PC-9 (cell line): ENCODE data around the gene SMIM20. TPM values are rescaled to one million over a fixed set of nuclear protein-coding genes. Genes with fewer than 3 reads are reported as not detected.

Source experiments
- BruUV-seq: library from RNA; stranded (reverse); fragments of 400-500 nt; replicated peaks from 2 replicates; lab custom pipeline; 2021; lab: Mats Ljungman, UMichigan
- CTCF ChIA-PET: fragments of 300-600 bp; sonication (Branson Sonifier 250); formaldehyde crosslinking; loops from one replicate; lab custom pipeline; 2022; ENCODE audit warnings: antibody characterized with exemption; lab: Charles Lee
- POLR2A ChIA-PET: fragments of 300-600 bp; sonication (Branson Sonifier 250); formaldehyde crosslinking; loops from one replicate; lab custom pipeline; 2022; ENCODE audit warnings: antibody characterized with exemption; ENCODE audit not compliant: unreplicated experiment; lab: Charles Lee
- DNase-seq, 2 experiments: peaks; one replicate each; pipeline versions ENCODE4 v3.0.0 to v3.0.0-alpha.2; 2015 to 2022; ENCODE audit warnings: mixed read lengths in 1 of 2
- H2AFZ ChIP-seq: fragments of 200-600 bp; sonication (generic); 2 replicates; pipeline ENCODE4 v1.8.1; 2017; ENCODE audit warnings: antibody characterized with exemption
- H3F3A ChIP-seq: fragments of 200-600 bp; sonication (generic); 2 replicates; pipeline ENCODE4 v1.8.1; 2017; ENCODE audit warnings: antibody characterized with exemption, mild to moderate bottlenecking, low read depth; ENCODE audit not compliant: insufficient read depth
- H3K27ac ChIP-seq: fragments of 200-600 bp; sonication (generic); 2 replicates; pipeline ENCODE4 v1.6.1; 2016; ENCODE audit warnings: mixed run types
- H3K27me3 ChIP-seq: fragments of 200-600 bp; sonication (generic); 2 replicates; pipeline ENCODE4 v1.6.1; 2016; ENCODE audit warnings: low read depth, mixed run types; ENCODE audit not compliant: insufficient read depth
- H3K36me3 ChIP-seq: fragments of 200-600 bp; sonication (generic); 2 replicates; pipeline ENCODE4 v1.6.1; 2016; ENCODE audit warnings: low read depth, mixed run types
- H3K4me1 ChIP-seq: fragments of 200-600 bp; sonication (generic); replicated peaks from 2 replicates; pipeline ENCODE4 v1.6.1; 2016; ENCODE audit warnings: mixed run types; ENCODE audit not compliant: insufficient read depth
- H3K4me2 ChIP-seq: fragments of 200-600 bp; sonication (generic); 2 replicates; pipeline ENCODE4 v1.6.1; 2017; ENCODE audit warnings: mixed run types
- H3K4me3 ChIP-seq: fragments of 200-600 bp; sonication (generic); 2 replicates; pipeline ENCODE4 v1.6.1; 2016; ENCODE audit warnings: mixed run types
- H3K79me2 ChIP-seq: fragments of 200-600 bp; sonication (generic); 2 replicates; pipeline ENCODE4 v1.6.1; 2017; ENCODE audit warnings: low read depth, mixed run types
- H3K9me2 ChIP-seq: fragments of 200-600 bp; sonication (generic); 2 replicates; pipeline ENCODE4 v1.8.1; 2017; ENCODE audit warnings: mild to moderate bottlenecking; ENCODE audit not compliant: insufficient read depth
- H3K9me3 ChIP-seq: fragments of 200-600 bp; sonication (generic); 2 replicates; pipeline ENCODE4 v1.8.1; 2016; ENCODE audit warnings: low read depth; ENCODE audit not compliant: insufficient read depth
- H4K20me1 ChIP-seq: fragments of 200-600 bp; sonication (generic); 2 replicates; pipeline ENCODE4 v1.8.1; 2017; ENCODE audit not compliant: insufficient read depth
- CTCF ChIP-seq: fragments of 200-600 bp; sonication (generic); conservative IDR thresholded peaks from 2 replicates; pipeline ENCODE4 v1.6.1; 2017; ENCODE audit warnings: mixed run types, antibody characterized with exemption, mild to moderate bottlenecking, moderate library complexity
- EZH2 ChIP-seq: fragments of 200-600 bp; sonication (generic); IDR thresholded peaks from 2 replicates; pipeline ENCODE4 v1.8.0; 2017; ENCODE audit warnings: antibody characterized with exemption, low read depth
- intact Hi-C: fragments of 100-400 bp; cut with micrococcal nuclease; formaldehyde crosslinking; loops from one replicate; pipeline ENCODE4 v1.10.0; 2022; ENCODE audit not compliant: unreplicated experiment
- total RNA-seq: library from RNA; stranded (reverse); gene quantifications from 2 replicates; pipeline ENCODE4 v1.2.3, GENCODE V29; 2021

SMIM20 gene
- total RNA-seq, 1 experiment from 2014 or later, result 44.2 TPM

- H3K36me3 ChIP-seq, result no peaks in the 10 kb centered on the region
These were observed 33.9 kb upstream of the SMIM20 start for GRCh38 chr4:25879991-25880651.

GRCh38 chr4:25881193-25881592 is 32.8 kb upstream of the SMIM20 start:
- Histone ChIP-seq H3K4me2 (no peak overlapping the region), H2AFZ (no peak overlapping the region), H3F3A (no peaks in the 10 kb centered on the region), H3K27me3 (no peaks in the 10 kb centered on the region), H3K79me2 (no peaks in the 10 kb centered on the region), H3K4me3 (no peak overlapping the region), H4K20me1 (no peaks in the 10 kb centered on the region), H3K4me1 (no peaks in the 10 kb centered on the region), H3K9me3 (no peaks in the 10 kb centered on the region), H3K36me3 (no peaks in the 10 kb centered on the region), H3K9me2 (no peaks in the 10 kb centered on the region), H3K27ac (no peak overlapping the region)
- intact Hi-C loops, result no loop called here
- POLR2A ChIA-PET, result no interaction called here
- BruUV-seq, result no TSS peak
- DNase-seq, result no peak
- CTCF ChIA-PET, result no interaction called here
- no peak for TF ChIP-seq EZH2

More at GRCh38 chr4:25879991-25880651, 33.9 kb upstream of the SMIM20 start:
- CTCF ChIA-PET, result no interaction called here
- no peaks in the 10 kb centered on the region for H3K9me3 ChIP-seq
- no peak overlapping the region for H2AFZ ChIP-seq
- H3K79me2 ChIP-seq, result no peaks in the 10 kb centered on the region
- no peak for DNase-seq
- H4K20me1 ChIP-seq, result no peaks in the 10 kb centered on the region
- no peaks in the 10 kb centered on the region for H3K4me1 ChIP-seq
- no peaks in the 10 kb centered on the region for H3K9me2 ChIP-seq
- no peak overlapping the region for H3K4me2 ChIP-seq
- POLR2A ChIA-PET, result interaction anchor here (0.7 kb wide), 1 partner anchor 1368 kb away, joined by 7 read pairs; no protein-coding TSS in a partner anchor
- H3K27me3 ChIP-seq, result no peaks in the 10 kb centered on the region
- H3K27ac ChIP-seq, result no peak overlapping the region
- no TSS peak for BruUV-seq
- H3F3A ChIP-seq, result no peaks in the 10 kb centered on the region
- intact Hi-C loops, result no loop called here
- no peak for TF ChIP-seq EZH2
- TF ChIP-seq CTCF, result no peak
- H3K4me3 ChIP-seq, result no peak overlapping the region

GRCh38 chr4:25882226-25882625 is 31.8 kb upstream of the SMIM20 start:
- Histone ChIP-seq H3K4me3 (no peak overlapping the region), H3K4me1 (no peaks in the 10 kb centered on the region), H3K4me2 (no peak overlapping the region), H3K27ac (no peak overlapping the region), H3K9me3 (no peaks in the 10 kb centered on the region), H3K9me2 (no peaks in the 10 kb centered on the region), H2AFZ (no peak overlapping the region), H3F3A (no peaks in the 10 kb centered on the region), H4K20me1 (no peaks in the 10 kb centered on the region), H3K36me3 (no peaks in the 10 kb centered on the region), H3K79me2 (no peaks in the 10 kb centered on the region), H3K27me3 (no peaks in the 10 kb centered on the region)
- BruUV-seq, result no TSS peak
- ChIA-PET CTCF (no interaction called here), POLR2A (no interaction called here)
- intact Hi-C loops, result no loop called here
- TF ChIP-seq EZH2, result no peak
- TF ChIP-seq CTCF, result no peak
- DNase-seq, result no peak
